Transverse colon (tissue), 4 donors: ENCODE data around the gene ATXN8OS. TPM values are rescaled to one million over a fixed set of nuclear protein-coding genes. Genes with fewer than 3 reads are reported as not detected.
A peak's percentile ranks its signal among the peaks of the same experiment; 100 is the strongest.

Source experiments
- DNase-seq: peaks from one replicate; pipeline ENCODE4 v3.0.0-alpha.2; 2019
- H3K27ac ChIP-seq, 4 donors: fragments of 200-600 bp; sonication (generic); 2 replicates each; pipeline ENCODE4 v1.5.1; 2016 to 2018; ENCODE audit warnings: inconsistent platforms in 4 of 4
- H3K27me3 ChIP-seq: fragments of 200-600 bp; sonication (generic); 2 replicates; pipeline ENCODE4 v1.5.1; 2017; ENCODE audit warnings: inconsistent platforms
- H3K36me3 ChIP-seq, 4 donors: fragments of 200-600 bp; sonication (generic); 2 replicates each; pipeline ENCODE4 v1.5.1; 2017 to 2019; ENCODE audit warnings: inconsistent platforms in 4 of 4
- H3K4me1 ChIP-seq, 4 donors: fragments of 200-600 bp; sonication (generic); 2 replicates each; pipeline ENCODE4 v1.5.1; 2017 to 2020; ENCODE audit warnings: inconsistent platforms in 4 of 4
- H3K4me3 ChIP-seq, 4 donors: fragments of 200-600 bp; sonication (generic); 1 replicate in 1 of 4; 2 replicates in 3 of 4; pipeline versions ENCODE4 v1.5.1 to v1.6.1; 2017 to 2019; ENCODE audit warnings: inconsistent platforms in 4 of 4
- H3K9me3 ChIP-seq, 2 donors: fragments of 200-600 bp; sonication (generic); 2 replicates each; pipeline ENCODE4 v1.5.1; 2017 to 2019; ENCODE audit warnings: inconsistent platforms in 2 of 2
- EP300 ChIP-seq: sonication (generic); formaldehyde crosslinking; IDR thresholded peaks from one replicate; pipeline ENCODE4 v1.6.1; 2017; ENCODE audit warnings: antibody characterized with exemption, low read depth
- POLR2A ChIP-seq: fragments of 450-650 bp; IDR thresholded peaks from one replicate; pipeline ENCODE4 v1.6.1; 2016; ENCODE audit warnings: antibody characterized with exemption, mild to moderate bottlenecking, moderate library complexity
- POLR2AphosphoS5 ChIP-seq, 3 donors: sonication (generic); formaldehyde crosslinking; IDR thresholded peaks; one replicate each; pipeline ENCODE4 v1.6.1; 2016; ENCODE audit warnings: antibody characterized with exemption in 3 of 3
- WGBS, 2 donors: methylation state at CpG; one replicate each; pipeline ENCODE4 v1.1.5; 2018; ENCODE audit warnings: low coverage in 1 of 2; 5-methylcytosine and 5-hydroxymethylcytosine counted together
- in situ Hi-C, 4 donors: fragments of 200-750 bp; cut with MboI; loops; one replicate each; pipeline versions ENCODE4 v1.15.0 to v1.15.1; 2017; ENCODE audit warnings: low sequenced_read_pairs in 3 of 4, low pct_ligation_motif_present in 1 of 4, low pct_unique_long_range_greater_than_20kb in 1 of 4
- intact Hi-C: fragments of 100-400 bp; cut with DNase I; formaldehyde crosslinking; loops from one replicate; pipeline ENCODE4 v1.15.1; 2023; ENCODE audit warnings: low total_unique reads
- total RNA-seq, 4 donors: library from RNA; depleted of rRNA; stranded (reverse); fragments of >200 nt; gene quantifications; one replicate each; pipeline ENCODE4 v1.1.0, GENCODE V29; 2016
- TF ChIP-seq, protein P1 (sequence below), 5 experiments: fragments of 200-600 bp in 3 of 5; fragments of 450-650 bp in 2 of 5; sonication (generic) in 3 of 5; IDR thresholded peaks; 1 replicate in 2 of 5; 2 replicates in 3 of 5; pipeline ENCODE4 v1.5.1; 2016 to 2017; ENCODE audit warnings: antibody characterized with exemption in 5 of 5, inconsistent platforms in 3 of 5, mild to moderate bottlenecking in 2 of 5, moderate library complexity in 1 of 5

Gene ATXN8OS
- total RNA-seq, 4 donors from 2014 or later = not detected

DNA sequence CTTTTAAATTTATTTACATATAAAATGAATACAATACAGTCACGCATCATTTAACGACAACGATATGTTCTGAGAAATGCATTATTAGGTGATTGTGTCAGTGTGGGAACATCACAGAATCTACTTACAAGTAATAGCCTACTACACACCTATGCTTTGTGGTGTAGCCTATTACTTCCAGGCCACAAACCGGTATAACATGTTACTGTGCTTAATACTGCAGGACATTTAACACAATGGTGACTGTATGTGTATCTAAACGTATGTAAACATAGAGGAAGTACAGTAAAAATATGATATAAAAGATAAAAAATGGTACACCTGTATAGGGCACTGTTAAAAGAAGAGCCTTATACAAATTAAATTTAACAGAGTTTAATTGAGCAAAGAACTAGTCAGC, 63.1 kb downstream of the ATXN8OS start:
- H3K27ac ChIP-seq = peak overlapping the region in 1 of 4 donors; percentile 44
- intact Hi-C loops (no loop called here), in situ Hi-C loops (no loop called here)
- H3K36me3 ChIP-seq = no peaks in the 10 kb centered on the region
- H3K27me3 ChIP-seq = no peaks in the 10 kb centered on the region
- no peaks in the 10 kb centered on the region for H3K9me3 ChIP-seq
- DNase-seq = no peak
- H3K4me1 ChIP-seq = no peaks in the 10 kb centered on the region
- H3K4me3 ChIP-seq = no peak overlapping the region
- WGBS, 2 donors = 64 to 73% methylated on average over 5 of the region's 5 CpGs
- TF ChIP-seq EP300 (no peak), POLR2A (no peak), POLR2AphosphoS5 (IDR thresholded peaks at IDR 0.05) (no peak)
- TF ChIP-seq, protein P1, sequence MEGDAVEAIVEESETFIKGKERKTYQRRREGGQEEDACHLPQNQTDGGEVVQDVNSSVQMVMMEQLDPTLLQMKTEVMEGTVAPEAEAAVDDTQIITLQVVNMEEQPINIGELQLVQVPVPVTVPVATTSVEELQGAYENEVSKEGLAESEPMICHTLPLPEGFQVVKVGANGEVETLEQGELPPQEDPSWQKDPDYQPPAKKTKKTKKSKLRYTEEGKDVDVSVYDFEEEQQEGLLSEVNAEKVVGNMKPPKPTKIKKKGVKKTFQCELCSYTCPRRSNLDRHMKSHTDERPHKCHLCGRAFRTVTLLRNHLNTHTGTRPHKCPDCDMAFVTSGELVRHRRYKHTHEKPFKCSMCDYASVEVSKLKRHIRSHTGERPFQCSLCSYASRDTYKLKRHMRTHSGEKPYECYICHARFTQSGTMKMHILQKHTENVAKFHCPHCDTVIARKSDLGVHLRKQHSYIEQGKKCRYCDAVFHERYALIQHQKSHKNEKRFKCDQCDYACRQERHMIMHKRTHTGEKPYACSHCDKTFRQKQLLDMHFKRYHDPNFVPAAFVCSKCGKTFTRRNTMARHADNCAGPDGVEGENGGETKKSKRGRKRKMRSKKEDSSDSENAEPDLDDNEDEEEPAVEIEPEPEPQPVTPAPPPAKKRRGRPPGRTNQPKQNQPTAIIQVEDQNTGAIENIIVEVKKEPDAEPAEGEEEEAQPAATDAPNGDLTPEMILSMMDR (IDR thresholded peaks at IDR 0.05) = no peak

DNA sequence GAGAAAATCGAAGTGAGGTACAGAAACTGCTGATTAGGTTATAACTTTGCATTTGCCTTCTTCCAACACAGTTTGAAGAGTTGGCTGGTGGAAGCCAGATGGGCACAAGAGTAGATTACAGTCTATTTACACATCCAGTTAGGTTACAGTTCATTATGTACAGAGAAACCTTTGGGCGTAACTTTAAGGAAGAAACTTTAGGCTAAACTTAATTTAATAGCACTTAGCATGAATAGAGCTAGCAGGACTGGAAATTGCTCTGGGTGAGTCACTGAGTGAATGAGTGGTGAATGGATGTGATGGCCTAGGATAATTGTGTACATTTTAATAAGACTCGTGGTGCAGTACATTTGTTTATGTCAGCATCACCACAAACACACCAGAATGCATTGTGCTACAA, 63.5 kb downstream of the ATXN8OS start:
- Histone ChIP-seq H3K4me1 (no peaks in the 10 kb centered on the region), H3K4me3 (no peak overlapping the region), H3K27me3 (no peaks in the 10 kb centered on the region), H3K9me3 (no peaks in the 10 kb centered on the region), H3K27ac (peak overlapping the region in 1 of 4 donors; percentile 44), H3K36me3 (no peaks in the 10 kb centered on the region)
- in situ Hi-C loops = no loop called here
- WGBS, 2 donors = 36 to 43% methylated on average over 2 to 3 of the region's 3 CpGs
- DNase-seq = peak; percentile 11
- TF ChIP-seq, protein P1 (IDR thresholded peaks at IDR 0.05) = no peak
- TF ChIP-seq POLR2AphosphoS5 (IDR thresholded peaks at IDR 0.05) (no peak), EP300 (no peak), POLR2A (no peak)
- intact Hi-C loops = no loop called here

DNA sequence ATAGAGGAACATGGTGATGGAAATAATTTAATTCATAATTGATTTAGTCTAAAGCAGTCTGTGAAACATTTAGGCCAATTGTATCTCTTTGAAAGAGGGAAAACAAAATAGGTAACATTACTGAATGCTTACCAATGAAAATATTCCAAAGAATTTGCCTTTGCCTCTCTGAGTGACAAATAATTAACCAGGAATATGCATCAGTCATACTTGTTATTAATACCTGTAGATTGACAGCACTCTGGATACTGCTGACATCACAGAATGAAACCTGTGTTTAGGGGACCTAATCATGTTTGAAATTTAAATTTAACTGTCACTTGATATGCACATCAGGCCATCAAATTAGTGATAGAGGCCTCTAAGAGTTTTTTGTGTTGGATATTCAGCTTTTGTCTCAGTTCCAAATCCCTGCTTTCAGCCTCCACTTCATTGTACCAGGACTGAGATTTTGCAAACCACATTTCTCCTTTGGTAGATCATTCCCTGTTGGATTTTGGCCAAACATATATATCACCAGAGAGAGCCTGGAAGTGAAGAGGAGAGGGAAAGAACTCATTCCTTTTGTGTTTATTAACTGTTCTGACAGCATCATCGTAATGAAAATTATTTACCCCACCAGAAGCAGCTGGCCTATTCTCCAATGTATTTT, 65.4 kb downstream of the ATXN8OS start:
- no peak for DNase-seq
- Histone ChIP-seq H3K27me3 (no peaks in the 10 kb centered on the region), H3K4me3 (no peak overlapping the region), H3K4me1 (no peaks in the 10 kb centered on the region), H3K27ac (no peak overlapping the region), H3K9me3 (no peaks in the 10 kb centered on the region), H3K36me3 (no peaks in the 10 kb centered on the region)
- WGBS, 2 donors = 52% methylated on average over 1 of the region's 1 CpG; no CpG with 5 or more reads in 1 of the 2 donors
- in situ Hi-C loops (no loop called here), intact Hi-C loops (no loop called here)
- TF ChIP-seq POLR2A (no peak), POLR2AphosphoS5 (IDR thresholded peaks at IDR 0.05) (no peak), EP300 (no peak)
- TF ChIP-seq, protein P1 (IDR thresholded peaks at IDR 0.05) = no peak

DNA sequence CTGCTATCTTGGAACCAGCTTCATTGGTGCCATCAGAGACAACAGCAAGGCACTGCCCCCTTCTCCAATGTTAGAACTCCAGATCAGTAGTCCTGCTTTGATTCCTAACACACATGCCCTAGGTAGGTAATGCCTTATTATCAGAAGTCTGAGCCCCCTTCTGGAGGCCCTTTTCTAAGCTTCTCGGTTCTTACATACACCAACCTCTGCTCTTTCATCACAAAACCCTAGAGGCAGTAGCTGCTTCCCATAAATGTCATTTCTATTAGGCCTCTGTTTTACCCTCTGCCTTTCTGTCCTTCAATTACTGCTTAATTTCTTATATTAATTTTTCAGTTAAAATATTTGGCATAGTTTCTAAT, 66.0 kb downstream of the ATXN8OS start:
- no peaks in the 10 kb centered on the region for H3K27me3 ChIP-seq
- no peak for DNase-seq
- no peak overlapping the region for H3K27ac ChIP-seq
- WGBS, 2 donors = 42 to 44% methylated on average over 1 of the region's 1 CpG
- in situ Hi-C loops (no loop called here), intact Hi-C loops (no loop called here)
- H3K9me3 ChIP-seq = no peaks in the 10 kb centered on the region
- H3K4me3 ChIP-seq = no peak overlapping the region
- TF ChIP-seq, protein P1 (IDR thresholded peaks at IDR 0.05) = no peak
- TF ChIP-seq POLR2AphosphoS5 (IDR thresholded peaks at IDR 0.05) (no peak), EP300 (no peak), POLR2A (no peak)
- H3K4me1 ChIP-seq = no peaks in the 10 kb centered on the region
- H3K36me3 ChIP-seq = no peaks in the 10 kb centered on the region
